Stimulated activated effector memory CD8-positive, alpha-beta T cell treated with anti-CD3 and anti-CD28 coated beads, Interleukin-12 subunit alpha, Interleukin-12 subunit beta, amount 100 ng/mL, for 72 hours (primary cell): Measurements from ENCODE around the gene TMEM236.

Experiments
- ATAC-seq: fragments of 150-1000 bp; cut with Tn5 transposase; 2 replicates; pipeline ENCODE4 v1.10.0; 2021
- DNase-seq, 2 donors: peaks; one replicate each; pipeline ENCODE4 v3.0.0; 2021 to 2022; ENCODE audit warnings: low spot score in 2 of 2
- H3K27ac Mint-ChIP-seq: one replicate; pipeline ENCODE4 v1.8.0; 2022; ENCODE audit warnings: mild to moderate bottlenecking, mixed read lengths
- H3K36me3 Mint-ChIP-seq: one replicate; pipeline ENCODE4 v1.8.0; 2022; ENCODE audit warnings: mild to moderate bottlenecking, mixed read lengths
- H3K4me1 Mint-ChIP-seq: one replicate; pipeline ENCODE4 v1.8.0; 2022; ENCODE audit warnings: mixed read lengths
- H3K4me3 Mint-ChIP-seq: one replicate; pipeline ENCODE4 v1.8.0; 2022; ENCODE audit warnings: mild to moderate bottlenecking, mixed read lengths
- H3K9me3 Mint-ChIP-seq: one replicate; pipeline ENCODE4 v1.8.0; 2022; ENCODE audit warnings: mixed read lengths

Gene TMEM236

GRCh38 chr10:17790651-17791050 lies 38.6 kb downstream of the TMEM236 start:
- no peak overlapping the region for H3K4me3 Mint-ChIP-seq
- DNase-seq (no peak), ATAC-seq (no peak)

GRCh38 chr10:17792991-17793390 lies 41.0 kb downstream of the TMEM236 start:
- no peak overlapping the region for H3K27ac Mint-ChIP-seq

More at GRCh38 chr10:17790651-17791050, 38.6 kb downstream of the TMEM236 start:
- H3K27ac Mint-ChIP-seq = no peak overlapping the region
- no peaks in the 10 kb centered on the region for H3K36me3 Mint-ChIP-seq
- H3K4me1 Mint-ChIP-seq = no peaks in the 10 kb centered on the region
- H3K9me3 Mint-ChIP-seq = no peaks in the 10 kb centered on the region

GRCh38 chr10:17793823-17794644 lies 42.0 kb downstream of the TMEM236 start:
- H3K4me3 Mint-ChIP-seq = no peak overlapping the region
- no peaks in the 10 kb centered on the region for H3K36me3 Mint-ChIP-seq
- no peak for ATAC-seq
- no peak overlapping the region for H3K27ac Mint-ChIP-seq
- no peaks in the 10 kb centered on the region for H3K4me1 Mint-ChIP-seq
- no peak for DNase-seq
- no peaks in the 10 kb centered on the region for H3K9me3 Mint-ChIP-seq

More at GRCh38 chr10:17792991-17793390, 41.0 kb downstream of the TMEM236 start:
- Mint-ChIP-seq H3K36me3 (no peaks in the 10 kb centered on the region), H3K4me1 (no peaks in the 10 kb centered on the region), H3K9me3 (no peaks in the 10 kb centered on the region), H3K4me3 (no peak overlapping the region)
- no peak for ATAC-seq
- no peak for DNase-seq

GRCh38 chr10:17795083-17795482 lies 43.1 kb downstream of the TMEM236 start:
- DNase-seq (no peak), ATAC-seq (no peak)
- H3K27ac Mint-ChIP-seq = no peak overlapping the region
- H3K9me3 Mint-ChIP-seq = no peaks in the 10 kb centered on the region
- H3K36me3 Mint-ChIP-seq = no peaks in the 10 kb centered on the region
- no peak overlapping the region for H3K4me3 Mint-ChIP-seq
- H3K4me1 Mint-ChIP-seq = no peaks in the 10 kb centered on the region

GRCh38 chr10:17795813-17796594 lies 44.0 kb downstream of the TMEM236 start:
- Mint-ChIP-seq H3K27ac (no peak overlapping the region), H3K4me3 (no peak overlapping the region), H3K9me3 (no peaks in the 10 kb centered on the region), H3K4me1 (no peaks in the 10 kb centered on the region), H3K36me3 (no peaks in the 10 kb centered on the region)
- DNase-seq (no peak), ATAC-seq (no peak)

GRCh38 chr10:17801507-17801906 lies 49.5 kb downstream of the TMEM236 start:
- H3K4me1 Mint-ChIP-seq = peaks cover 7% of the 10 kb centered on the region
- H3K36me3 Mint-ChIP-seq = no peaks in the 10 kb centered on the region
- H3K27ac Mint-ChIP-seq = no peak overlapping the region
- ATAC-seq (no peak), DNase-seq (no peak)
- H3K4me3 Mint-ChIP-seq = no peak overlapping the region
- H3K9me3 Mint-ChIP-seq = no peaks in the 10 kb centered on the region

GRCh38 chr10:17802350-17802749 lies 50.3 kb downstream of the TMEM236 start:
- no peak for DNase-seq
- no peak overlapping the region for H3K27ac Mint-ChIP-seq
- ATAC-seq = no peak
- no peak overlapping the region for H3K4me3 Mint-ChIP-seq
- no peaks in the 10 kb centered on the region for H3K9me3 Mint-ChIP-seq
- no peaks in the 10 kb centered on the region for H3K36me3 Mint-ChIP-seq
- H3K4me1 Mint-ChIP-seq = peaks cover 7% of the 10 kb centered on the region

- H3K27ac Mint-ChIP-seq = no peak overlapping the region
- H3K36me3 Mint-ChIP-seq = no peaks in the 10 kb centered on the region
- H3K4me1 Mint-ChIP-seq = peaks cover 7% of the 10 kb centered on the region
- H3K9me3 Mint-ChIP-seq = no peaks in the 10 kb centered on the region
- DNase-seq (no peak), ATAC-seq (peak; percentile 72)
- H3K4me3 Mint-ChIP-seq = no peak overlapping the region
Observed at GRCh38 chr10:17802976-17803375, 51.0 kb downstream of the TMEM236 start.

- Mint-ChIP-seq H3K4me3 (no peak overlapping the region), H3K27ac (no peak overlapping the region), H3K9me3 (no peaks in the 10 kb centered on the region), H3K36me3 (no peaks in the 10 kb centered on the region), H3K4me1 (peaks cover 14% of the 10 kb centered on the region)
- DNase-seq (no peak), ATAC-seq (no peak)
Observed at GRCh38 chr10:17805330-17805729, 53.3 kb downstream of the TMEM236 start.

GRCh38 chr10:17805921-17806577 lies 54.0 kb downstream of the TMEM236 start:
- DNase-seq = no peak

GRCh38 chr10:17808971-17809841 lies 57.2 kb downstream of the TMEM236 start, which contains the start of gene MRC1:
TSS of gene MRC1 (plus strand) at chr10:17809348. CDS start at chr10:17809466, 118 bp downstream.
- H3K4me1 Mint-ChIP-seq = peaks cover 7% of the 10 kb centered on the region
- H3K36me3 Mint-ChIP-seq = no peaks in the 10 kb centered on the region
- DNase-seq (no peak), ATAC-seq (peak; percentile 35)
- no peaks in the 10 kb centered on the region for H3K9me3 Mint-ChIP-seq
- no peak within 1 kb of the TSS for H3K4me3 Mint-ChIP-seq
- no peak within 1 kb of the TSS for H3K27ac Mint-ChIP-seq

More at GRCh38 chr10:17805921-17806577, 54.0 kb downstream of the TMEM236 start:
- no peak overlapping the region for H3K27ac Mint-ChIP-seq
- no peak overlapping the region for H3K4me3 Mint-ChIP-seq
- ATAC-seq = peak; percentile 78
- no peaks in the 10 kb centered on the region for H3K36me3 Mint-ChIP-seq
- H3K4me1 Mint-ChIP-seq = peaks cover 14% of the 10 kb centered on the region
- no peaks in the 10 kb centered on the region for H3K9me3 Mint-ChIP-seq

- H3K9me3 Mint-ChIP-seq = no peaks in the 10 kb centered on the region
- no peak overlapping the region for H3K27ac Mint-ChIP-seq
- DNase-seq = no peak
- no peak for ATAC-seq
- peaks cover 7% of the 10 kb centered on the region for H3K4me1 Mint-ChIP-seq
- H3K4me3 Mint-ChIP-seq = no peak overlapping the region
- no peaks in the 10 kb centered on the region for H3K36me3 Mint-ChIP-seq
Observed at GRCh38 chr10:17811146-17811865, 59.3 kb downstream of the TMEM236 start.

GRCh38 chr10:17814973-17815372 lies 63.0 kb downstream of the TMEM236 start:
- ATAC-seq = no peak
- peaks cover under 1% of the 10 kb centered on the region for H3K4me1 Mint-ChIP-seq
- no peak for DNase-seq
- H3K36me3 Mint-ChIP-seq = no peaks in the 10 kb centered on the region
- no peak overlapping the region for H3K4me3 Mint-ChIP-seq
- no peaks in the 10 kb centered on the region for H3K9me3 Mint-ChIP-seq
- no peak overlapping the region for H3K27ac Mint-ChIP-seq

GRCh38 chr10:17816199-17816598 lies 64.2 kb downstream of the TMEM236 start:
- ATAC-seq (no peak), DNase-seq (no peak)
- Mint-ChIP-seq H3K9me3 (no peaks in the 10 kb centered on the region), H3K36me3 (no peaks in the 10 kb centered on the region), H3K27ac (no peak overlapping the region), H3K4me3 (no peak overlapping the region), H3K4me1 (no peaks in the 10 kb centered on the region)
